Activated T-helper 9 cell treated with anti-CD3 and anti-CD28 coated beads, Interleukin-2, amount 50 U/mL, for 16 hours (primary cell): ENCODE results near the gene KLHL17.
A peak's percentile ranks its signal among the peaks of the same experiment; 100 is the strongest.
"Not testable (repeated sequence)": the region's sequence is repeated elsewhere in the genome, so short reads cannot be mapped to it uniquely, and the experiment has no call there.

Experiments used
- DNase-seq: peaks from one replicate; pipeline ENCODE4 v3.0.0-alpha.2; 2020; ENCODE audit warnings: low read depth

The KLHL17 gene

DNA sequence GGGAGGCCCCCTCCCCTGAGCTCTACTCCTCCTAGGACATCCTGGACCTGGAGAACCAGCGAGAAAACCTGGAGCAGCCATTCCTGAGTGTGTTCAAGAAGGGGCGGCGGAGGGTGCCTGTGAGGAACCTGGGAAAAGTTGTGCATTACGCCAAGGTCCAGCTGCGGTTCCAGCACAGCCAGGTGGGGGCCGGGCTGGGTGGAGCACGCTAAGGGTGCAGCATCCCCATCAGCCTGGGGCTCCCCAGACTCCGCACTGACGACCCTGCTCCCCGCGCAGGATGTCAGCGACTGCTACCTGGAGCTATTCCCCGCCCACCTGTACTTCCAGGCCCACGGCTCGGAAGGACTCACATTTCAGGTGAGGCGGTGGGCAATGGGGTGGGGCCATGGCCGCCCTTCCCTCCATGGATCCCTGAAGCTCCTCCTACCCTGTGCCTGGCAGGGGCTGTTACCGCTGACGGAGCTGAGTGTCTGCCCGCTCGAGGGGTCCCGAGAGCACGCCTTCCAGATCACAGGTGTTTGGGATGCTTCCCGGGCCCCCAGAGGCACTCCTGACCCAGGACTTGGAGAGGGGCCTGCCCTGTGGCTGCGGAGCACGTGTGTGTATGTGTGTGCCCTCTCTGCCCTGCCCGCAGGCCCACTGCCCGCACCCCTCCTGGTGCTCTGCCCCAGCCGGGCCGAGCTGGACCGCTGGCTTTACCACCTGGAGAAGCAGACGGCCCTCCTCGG, 10.0 kb downstream of the KLHL17 start:
- DNase-seq, result no peak

DNA sequence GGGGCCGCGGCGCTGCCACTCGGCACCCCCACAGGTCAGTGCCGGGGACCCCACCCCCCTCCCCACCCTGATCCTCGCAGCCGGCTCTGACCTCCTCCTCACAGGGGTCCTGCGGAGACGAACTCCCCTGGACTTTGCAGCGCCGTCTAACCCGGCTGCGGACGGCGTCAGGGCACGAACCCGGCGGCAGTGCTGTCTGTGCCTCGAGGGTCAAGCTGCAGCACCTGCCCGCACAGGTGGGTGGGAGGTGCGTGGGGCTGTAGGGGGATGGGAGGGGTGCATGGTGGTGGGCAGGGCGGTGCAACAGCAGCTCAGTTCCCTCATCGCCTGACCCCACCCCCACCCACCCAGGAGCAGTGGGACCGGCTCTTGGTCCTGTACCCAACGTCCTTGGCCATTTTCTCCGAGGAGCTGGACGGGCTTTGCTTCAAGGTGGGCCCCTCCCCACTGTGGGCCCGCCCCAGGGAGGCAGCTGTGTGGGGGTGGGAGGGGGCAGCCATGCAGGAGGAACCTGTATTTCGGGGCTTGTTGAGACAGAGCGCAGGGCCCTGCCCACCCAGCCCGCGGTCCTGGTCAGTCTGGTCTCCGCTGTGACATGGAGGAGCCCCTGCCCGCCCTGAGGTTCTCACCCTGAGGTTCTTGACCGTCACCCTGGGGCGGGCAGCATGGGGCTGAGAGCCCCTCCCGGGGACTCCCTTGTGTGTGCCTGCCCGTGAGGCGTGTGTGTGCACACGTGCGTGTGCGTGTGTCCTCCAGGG, 10.8 kb downstream of the KLHL17 start:
- no peak for DNase-seq

DNA sequence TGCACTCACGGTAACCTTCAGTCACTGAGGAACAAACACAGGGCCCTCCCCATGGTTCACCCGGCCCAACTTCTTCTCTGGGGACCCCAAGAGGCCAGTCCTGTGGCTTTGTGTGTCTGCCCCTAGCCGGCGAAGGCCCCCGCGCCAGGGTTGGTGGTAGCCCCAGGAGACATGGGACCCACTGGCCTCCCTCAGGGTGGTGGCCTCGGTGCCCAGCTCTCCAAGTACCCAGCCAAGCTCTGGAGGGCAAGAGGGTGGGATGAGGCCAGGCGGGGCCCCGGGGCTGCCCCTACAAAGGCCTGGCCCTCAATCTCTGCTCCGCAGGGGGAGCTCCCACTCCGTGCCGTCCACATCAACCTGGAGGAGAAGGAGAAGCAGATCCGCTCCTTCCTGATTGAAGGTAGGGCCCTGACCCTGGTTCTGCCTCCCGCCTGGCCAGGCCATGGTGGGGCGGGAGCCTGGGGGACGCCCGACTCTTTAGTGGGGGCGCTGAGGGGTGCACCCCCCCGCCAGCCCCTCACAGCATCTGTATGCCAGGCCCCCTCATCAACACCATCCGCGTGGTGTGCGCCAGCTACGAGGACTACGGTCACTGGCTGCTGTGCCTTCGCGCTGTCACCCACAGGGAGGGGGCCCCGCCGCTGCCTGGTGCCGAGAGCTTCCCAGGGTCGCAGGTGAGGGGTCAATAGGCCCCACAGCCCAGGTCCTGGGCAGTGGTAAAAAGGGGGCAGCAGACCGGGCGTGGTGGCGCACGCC, 11.5 kb downstream of the KLHL17 start:
- DNase-seq, result no peak

DNA sequence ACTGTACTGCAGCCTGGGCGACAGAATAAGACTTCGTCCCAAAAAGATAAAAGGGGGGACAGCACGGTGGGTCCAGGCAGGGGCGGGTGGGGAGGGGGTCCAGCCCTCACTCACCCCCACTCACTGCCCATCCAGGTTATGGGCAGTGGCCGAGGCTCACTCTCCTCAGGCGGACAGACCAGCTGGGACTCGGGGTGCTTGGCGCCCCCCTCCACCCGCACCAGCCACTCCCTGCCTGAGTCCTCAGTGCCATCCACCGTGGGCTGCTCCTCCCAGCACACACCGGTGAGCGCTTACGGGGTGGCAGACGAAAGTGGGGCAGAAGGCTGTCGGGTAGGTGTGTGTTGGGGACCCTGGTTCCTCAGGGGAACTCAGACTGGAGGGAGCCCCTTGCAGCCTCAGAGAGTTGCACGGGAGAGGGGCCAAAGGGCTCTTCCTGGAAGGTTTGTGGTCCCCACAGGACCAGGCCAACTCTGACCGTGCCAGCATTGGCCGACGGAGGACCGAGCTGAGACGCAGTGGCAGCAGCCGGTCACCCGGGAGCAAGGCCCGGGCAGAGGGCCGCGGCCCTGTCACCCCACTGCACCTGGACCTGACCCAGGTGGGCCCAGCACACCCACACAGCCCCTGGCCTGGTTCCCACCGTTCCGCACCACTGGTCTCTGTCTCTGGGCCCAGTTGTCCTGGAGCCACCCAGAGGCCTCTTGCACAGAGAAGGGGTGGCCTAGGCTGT, 12.5 kb downstream of the KLHL17 start:
- no peak for DNase-seq

DNA sequence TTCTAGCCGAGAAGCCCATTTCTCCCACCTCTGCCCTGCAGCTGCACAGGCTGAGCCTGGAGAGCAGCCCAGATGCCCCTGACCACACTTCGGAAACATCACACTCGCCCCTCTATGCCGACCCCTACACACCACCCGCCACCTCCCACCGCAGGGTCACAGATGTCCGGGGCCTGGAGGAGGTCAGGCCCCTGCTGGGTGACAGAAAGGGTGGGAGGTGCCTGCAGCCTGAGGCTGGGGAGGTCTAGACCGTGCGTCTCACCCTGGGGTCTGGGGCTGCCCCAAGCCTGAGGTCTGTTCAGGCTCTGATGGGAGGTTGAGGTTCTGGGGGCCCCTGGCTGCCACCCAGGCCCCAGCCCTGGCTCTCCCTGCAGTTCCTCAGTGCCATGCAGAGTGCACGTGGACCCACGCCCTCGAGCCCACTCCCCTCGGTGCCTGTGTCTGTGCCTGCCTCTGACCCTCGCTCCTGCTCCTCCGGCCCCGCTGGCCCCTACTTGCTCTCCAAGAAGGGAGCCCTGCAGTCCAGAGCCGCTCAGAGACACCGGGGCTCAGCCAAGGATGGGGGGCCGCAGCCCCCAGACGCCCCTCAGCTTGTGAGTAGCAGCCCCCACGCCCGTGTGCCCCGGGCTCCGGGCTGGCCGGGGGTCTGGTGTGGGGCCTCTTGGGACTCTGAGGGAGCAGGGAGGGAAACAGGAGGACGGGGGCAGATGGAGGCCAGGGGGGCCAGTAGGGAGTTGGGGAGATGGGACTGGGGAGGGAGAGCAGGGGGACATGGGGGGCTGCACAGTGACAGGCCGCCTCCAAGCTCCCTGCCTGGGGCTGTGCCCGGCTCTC, 13.3 kb downstream of the KLHL17 start:
- DNase-seq, result no peak

DNA sequence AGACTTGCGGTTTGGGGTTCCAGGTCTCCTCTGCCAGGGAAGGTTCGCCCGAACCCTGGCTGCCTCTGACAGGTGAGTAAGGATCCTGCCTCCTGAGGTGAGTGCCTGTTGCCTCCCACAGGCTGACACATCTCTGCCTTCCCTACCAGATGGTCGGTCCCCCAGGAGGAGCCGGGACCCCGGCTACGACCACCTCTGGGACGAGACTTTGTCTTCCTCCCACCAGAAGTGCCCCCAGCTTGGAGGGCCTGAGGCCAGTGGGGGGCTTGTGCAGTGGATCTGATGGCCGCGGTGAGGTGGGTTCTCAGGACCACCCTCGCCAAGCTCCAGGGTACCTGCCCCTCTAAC, 13.9 kb downstream of the KLHL17 start:
- DNase-seq, result no peak

DNA sequence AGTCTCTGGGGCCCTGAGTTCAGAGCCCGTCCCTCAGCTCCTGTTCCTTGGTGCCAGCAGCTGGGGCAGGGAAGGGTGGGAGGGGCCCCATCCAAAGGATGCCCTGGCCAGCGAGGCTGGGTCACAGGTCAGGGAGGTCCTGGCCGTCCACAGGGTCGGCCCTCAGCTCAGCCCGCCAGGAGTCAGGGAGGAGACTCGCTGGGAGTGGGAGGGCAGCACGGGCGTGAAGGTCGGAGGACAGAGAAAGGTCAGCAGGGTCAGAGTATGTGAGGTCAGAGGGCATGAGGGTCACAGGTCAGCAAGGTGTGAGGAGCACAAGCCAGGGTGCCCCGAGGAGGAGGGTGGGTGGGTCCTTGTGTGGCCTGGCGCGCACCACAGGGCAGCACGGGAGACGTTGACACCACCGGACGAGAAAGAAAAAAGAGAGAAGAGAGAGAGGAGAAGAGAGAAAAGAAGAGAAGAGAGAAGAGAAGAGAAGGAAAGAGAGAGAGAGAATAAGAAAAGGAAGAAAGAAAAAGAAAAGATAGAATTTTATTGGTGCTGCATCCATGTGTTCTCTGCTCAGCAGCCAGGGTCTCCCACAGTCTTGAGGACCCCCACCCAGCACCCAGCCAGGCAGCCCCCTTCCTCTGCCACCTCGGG, 14.4 kb downstream of the KLHL17 start:
- DNase-seq, result no peak

DNA sequence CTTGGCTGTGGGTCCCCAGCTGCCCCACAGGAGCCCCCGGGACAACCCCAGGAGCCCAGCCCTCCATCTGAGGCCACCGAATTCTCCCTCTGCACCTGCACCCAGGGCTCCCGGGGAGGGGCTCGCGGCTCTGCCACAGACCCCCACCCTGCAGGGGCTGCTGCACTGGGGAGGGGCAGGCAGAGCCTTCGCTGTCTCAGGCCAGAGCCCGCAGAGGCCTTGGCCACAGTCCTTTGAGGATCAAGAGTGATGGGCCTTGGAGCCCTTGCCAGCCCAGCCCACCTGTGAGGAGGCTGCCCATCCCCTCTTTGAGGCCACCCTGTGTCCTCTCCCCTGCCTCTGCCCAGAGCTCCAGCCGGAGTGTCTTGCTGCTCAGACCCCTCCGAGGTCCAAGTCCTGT, 15.0 kb downstream of the KLHL17 start:
- DNase-seq, result no peak

DNA sequence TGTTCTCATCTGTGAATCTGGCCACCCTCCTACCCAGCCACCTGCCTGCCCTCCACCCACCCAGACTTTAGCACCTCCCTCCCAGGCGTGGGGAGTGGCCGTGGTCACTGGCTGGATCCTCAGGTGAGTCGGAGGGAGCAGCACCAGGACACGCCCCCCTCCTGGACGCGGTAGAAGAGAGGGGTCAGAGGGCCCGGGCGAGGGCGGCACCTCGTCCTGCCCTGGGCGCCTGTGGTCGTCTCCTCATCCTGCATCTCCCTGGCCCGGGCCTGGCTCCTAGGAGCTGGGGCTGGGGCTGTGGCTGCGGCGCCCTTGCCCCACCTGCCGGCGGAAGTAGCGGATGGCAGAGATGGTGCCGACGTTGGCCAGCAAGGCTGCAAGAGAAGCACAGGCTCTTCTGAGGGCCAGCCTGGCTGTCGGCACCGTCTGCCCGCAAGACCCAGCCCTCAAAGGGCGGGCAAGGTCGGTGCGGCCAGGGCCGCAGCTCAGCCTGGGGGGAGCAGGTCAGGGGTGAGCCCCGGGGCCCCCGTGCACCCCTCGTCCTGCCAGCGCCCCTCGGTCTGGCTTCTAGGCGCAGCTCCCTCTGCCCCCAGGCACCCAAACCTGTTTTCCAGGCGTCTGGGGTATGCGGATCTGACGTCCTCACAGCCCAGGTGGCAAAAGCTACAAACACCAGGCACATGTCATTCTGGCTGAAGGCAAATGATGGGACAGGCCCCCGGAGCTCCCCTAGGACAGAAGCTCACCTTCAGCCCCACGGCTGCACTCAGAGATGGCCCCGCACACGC, 15.7 kb downstream of the KLHL17 start:
- DNase-seq, result peak; percentile 47

DNA sequence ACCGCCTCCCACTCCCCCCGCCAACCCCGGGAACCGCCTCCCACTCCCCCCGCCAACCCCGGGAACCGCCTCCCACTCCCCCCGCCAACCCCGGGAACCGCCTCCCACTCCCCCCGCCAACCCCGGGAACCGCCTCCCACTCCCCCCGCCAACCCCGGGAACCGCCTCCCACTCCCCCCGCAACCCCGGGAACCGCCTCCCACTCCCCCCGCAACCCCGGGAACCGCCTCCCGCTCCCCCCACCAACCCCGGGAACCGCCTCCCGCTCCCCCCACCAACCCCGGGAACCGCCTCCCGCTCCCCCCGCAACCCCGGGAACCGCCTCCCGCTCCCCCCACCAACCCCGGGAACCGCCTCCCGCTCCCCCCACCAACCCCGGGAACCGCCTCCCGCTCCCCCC, 16.4 kb downstream of the KLHL17 start:
- DNase-seq, result not testable (repeated sequence)

DNA sequence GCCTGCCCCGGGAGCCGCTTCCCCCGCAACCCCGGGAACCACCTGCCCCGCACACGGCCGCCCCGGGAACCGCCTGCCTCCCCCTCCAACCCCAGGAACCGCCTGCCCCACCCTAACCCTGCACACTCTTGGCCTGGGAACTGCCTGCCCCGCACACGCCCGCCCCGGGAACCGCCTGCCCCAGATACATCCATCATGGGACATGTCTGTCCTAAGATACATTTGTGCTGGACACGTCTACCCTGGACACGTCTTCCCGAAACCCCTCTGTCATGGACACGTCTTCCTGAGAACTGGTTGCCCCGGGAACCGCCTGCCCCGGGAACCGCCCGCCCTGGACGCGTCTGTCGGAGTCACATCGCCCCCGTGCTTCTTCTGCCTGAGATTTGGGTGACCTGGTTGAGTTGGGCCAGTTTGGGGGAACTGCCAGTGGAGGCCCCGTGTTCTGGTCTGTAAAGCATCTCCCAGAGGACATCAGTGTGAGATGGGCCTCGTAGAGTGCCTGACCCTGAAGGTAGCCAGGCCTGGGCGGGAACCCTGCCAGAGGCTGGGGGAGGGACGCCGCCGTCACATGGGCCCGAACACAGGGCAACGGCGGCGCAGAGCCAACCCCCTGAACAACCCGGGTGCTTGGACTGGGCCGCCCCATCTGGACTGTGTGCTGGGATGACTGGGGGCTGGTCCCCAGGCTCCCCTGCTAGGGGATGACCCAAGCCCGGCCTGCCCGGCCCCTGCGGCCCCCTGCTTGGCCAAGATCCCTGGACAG, 17.9 kb downstream of the KLHL17 start:
- no peak for DNase-seq

DNA sequence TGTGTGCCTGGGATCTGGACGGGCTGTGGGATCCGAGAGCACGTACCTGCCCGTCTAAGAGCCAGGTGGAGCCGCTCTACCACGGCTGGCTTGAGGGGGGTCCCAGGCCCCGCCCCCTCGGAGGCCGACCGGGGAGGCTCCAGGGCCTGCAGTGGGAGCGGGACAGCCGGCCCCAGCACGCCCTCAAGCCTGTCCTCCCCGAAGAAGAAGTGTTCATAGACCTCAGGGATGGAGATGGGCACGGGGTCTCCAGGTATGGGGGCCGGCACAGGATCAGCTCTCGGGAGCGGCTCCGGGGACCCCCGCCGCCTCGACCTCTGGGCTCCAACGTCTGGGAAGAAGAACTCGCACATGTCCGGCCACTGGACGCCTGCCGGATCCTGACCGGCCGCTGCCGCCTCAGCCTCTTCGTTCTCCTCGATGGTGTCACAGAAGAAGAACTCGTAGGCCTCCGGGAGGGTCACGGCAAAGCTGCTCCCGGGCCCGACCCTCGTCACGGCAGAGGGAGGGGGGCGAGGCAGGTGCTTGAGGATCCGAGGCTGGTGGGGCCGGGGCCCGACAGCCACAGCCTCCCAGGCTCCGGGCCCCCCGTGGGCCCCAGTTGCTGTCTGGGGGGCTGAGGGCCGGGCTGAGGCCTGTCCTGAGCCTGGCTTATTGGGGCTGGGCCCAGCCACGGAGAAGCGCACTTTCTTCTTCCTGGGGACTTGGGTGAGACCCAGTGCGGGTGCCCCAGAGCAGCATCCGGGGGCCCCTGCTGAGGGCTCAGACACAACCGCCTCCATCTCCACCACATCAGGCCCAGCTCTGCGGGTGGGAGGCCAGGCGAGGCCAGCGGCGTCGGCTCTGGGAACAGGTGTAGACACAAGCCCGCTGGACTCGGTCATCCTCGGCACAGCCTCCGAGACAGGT, 18.7 kb downstream of the KLHL17 start:
- no peak for DNase-seq

DNA sequence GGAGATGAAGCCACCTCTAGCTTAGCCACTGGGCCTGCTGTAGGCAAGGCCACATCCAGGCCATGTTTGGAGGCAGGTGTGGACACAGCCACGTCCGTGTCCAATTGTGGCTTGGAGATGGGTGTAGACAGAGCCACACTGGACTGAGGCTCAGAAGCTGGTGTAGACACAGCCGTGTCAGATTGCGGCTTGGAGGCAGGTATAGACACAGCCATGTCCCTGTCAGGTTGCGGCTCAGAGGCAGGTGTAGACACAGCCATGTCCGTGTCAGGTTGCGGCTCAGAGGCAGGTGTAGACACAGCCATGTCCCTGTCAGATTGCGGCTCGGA, 19.3 kb downstream of the KLHL17 start:
- no peak for DNase-seq

DNA sequence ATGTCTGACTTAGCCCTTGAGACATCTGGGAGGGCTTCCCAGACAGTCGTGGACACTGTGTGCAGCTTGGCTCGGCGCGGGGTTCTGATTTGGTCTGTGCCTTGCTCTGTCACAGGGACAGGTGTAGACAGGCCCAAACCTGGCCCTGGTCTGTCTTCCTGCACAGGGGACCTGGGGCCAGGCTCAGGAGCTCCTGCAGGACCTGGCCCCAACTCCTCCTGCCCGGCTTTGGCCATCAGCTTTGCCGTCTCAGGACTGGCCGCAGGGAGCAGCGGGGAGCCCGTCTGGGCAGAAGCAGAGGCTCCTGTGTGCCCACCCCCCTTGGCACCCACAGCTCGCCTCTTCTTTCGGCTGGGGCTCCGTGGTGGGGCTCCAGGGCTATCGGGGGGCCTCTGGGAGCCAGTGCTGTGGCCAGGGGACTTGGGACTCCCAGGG, 19.8 kb downstream of the KLHL17 start:
- no peak for DNase-seq

DNA sequence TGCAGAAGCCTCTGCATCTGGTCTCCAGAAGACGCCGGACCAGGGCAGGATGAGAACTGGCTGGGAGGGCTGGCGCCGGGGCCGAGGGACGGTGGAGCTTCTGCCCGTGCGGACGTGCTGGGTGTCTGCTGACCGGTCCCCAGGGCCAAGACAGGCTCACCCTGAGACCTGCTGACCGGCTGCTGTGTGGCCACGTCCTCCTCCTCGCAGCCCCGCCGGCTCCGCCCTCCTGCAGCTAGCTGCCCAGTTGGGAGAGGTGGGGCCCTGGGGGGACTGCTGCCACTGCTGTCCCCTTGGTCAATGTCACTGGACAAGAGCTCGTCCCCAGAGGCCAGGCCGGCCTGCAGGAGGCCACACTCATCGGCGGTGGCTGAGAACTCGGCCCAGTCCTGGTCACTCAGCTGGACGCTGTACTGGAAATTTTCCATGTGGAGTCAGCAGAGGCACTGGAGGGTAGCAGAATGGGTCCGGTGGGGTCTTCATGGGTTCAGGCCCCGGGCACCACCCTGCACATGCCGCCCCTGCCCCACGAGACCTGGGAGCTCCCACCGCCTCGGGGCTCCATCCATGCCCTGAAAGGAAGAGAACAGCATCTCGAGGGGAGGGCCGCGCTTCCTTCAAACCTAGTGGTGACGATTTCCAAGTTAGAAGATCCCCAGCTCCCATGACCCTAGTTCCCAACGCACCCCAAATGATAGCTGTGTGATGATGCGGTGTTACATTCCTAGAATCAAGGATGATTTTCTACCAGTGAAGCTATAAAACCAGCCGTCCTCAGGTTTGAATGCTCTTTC, 20.4 kb downstream of the KLHL17 start:
- no peak for DNase-seq

DNA sequence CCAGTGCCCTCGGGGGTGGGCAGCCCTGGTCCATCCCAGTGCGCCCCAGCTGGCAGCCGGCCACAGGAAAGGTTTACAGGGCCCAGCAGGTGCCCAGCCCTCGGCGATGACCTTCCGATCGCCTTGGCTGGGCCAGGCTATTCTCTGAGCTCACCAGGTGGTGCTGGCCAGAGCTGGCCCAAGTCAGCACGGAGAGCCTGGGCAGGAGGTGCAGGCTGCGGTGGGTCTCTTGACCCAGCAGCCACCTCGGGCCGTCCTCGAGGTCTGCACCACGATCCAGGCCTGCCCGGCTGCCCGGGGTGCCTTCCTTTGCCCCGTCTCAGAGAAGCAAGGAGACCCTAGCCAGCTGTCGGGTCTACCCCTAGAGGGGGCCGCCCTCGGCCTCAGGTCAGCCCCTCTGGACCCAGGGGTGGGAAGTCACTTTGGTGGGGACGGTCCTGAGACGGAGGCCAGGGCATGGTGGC, 21.1 kb downstream of the KLHL17 start:
- DNase-seq, result no peak

DNA sequence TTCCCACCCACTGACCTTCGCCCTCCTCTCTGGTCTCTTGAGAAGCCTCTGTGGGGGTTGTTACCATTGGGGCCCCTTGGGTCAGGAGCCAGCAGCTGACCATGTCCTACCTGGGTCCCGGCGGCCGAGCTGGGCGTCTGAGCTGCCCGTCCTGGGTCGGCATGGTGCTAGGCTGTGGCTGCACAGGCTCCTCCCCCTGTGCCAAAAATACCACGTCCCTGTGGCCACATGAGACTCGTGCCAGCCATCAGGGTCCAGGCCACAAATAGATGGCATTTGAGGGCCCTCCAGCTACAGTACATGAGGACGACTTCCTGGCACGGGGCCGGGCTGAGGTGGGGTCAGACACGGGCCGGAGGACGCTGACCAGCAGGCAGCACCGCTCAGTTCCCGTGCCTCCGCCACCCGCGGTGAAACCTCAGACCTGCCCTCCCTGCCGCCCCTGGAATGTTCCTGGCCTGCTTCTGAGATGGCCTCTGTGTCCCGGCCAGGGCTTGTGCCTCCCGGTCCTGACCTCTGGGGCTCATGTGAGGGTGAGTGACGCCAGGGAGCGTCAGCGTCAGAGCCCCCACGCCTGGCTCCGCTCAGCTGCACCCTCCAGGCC, 21.7 kb downstream of the KLHL17 start, which contains the start of gene PERM1:
Gene PERM1, minus strand, starts transcription at position 139 of the 604 bp plus-strand sequence. CDS start 1,064 bp downstream, outside the sequence.
- no peak for DNase-seq
